Fibroblast of peridontal ligament (primary cell): Measurements from ENCODE around the gene GTPBP3.
"Not testable (repeated sequence)": the region's sequence is repeated elsewhere in the genome, so short reads cannot be mapped to it uniquely, and the experiment has no call there.

Experiments used
- DNase-seq: peaks from one replicate; pipeline ENCODE4 v3.0.0-alpha.2; 2010; ENCODE audit errors: extremely low read depth

The GTPBP3 gene

GRCh38 chr19:17341386-17341785 lies 4.0 kb downstream of the GTPBP3 start:
- no peak for DNase-seq

- DNase-seq: no peak
These were observed 4.5 kb downstream of the GTPBP3 start for GRCh38 chr19:17341845-17342244.

- peak; percentile 53 for DNase-seq
These were observed 8.8 kb downstream of the GTPBP3 start for GRCh38 chr19:17346109-17346671.

GRCh38 chr19:17347361-17347760 lies 10.0 kb downstream of the GTPBP3 start:
- DNase-seq: no peak

- no peak for DNase-seq
These were observed 10.5 kb downstream of the GTPBP3 start for GRCh38 chr19:17347877-17348276.

- peak; percentile 35 for DNase-seq
These were observed 11.3 kb downstream of the GTPBP3 start for GRCh38 chr19:17348700-17349099.

- no peak for DNase-seq
These were observed 14.6 kb downstream of the GTPBP3 start for GRCh38 chr19:17351815-17352435.

- no peak for DNase-seq
These were observed 15.4 kb downstream of the GTPBP3 start for GRCh38 chr19:17352608-17353280.

GRCh38 chr19:17353386-17353785 lies 16.0 kb downstream of the GTPBP3 start:
- DNase-seq: no peak

- no peak for DNase-seq
These were observed 19.8 kb downstream of the GTPBP3 start for GRCh38 chr19:17357078-17357666.

GRCh38 chr19:17357724-17358123 lies 20.4 kb downstream of the GTPBP3 start:
- no peak for DNase-seq

- DNase-seq: no peak
These were observed 21.0 kb downstream of the GTPBP3 start for GRCh38 chr19:17358395-17358794.

- no peak for DNase-seq
These were observed 22.8 kb downstream of the GTPBP3 start for GRCh38 chr19:17359905-17360800.

- not testable (repeated sequence) for DNase-seq
These were observed 26.7 kb downstream of the GTPBP3 start for GRCh38 chr19:17363852-17364605.

GRCh38 chr19:17365361-17365760 lies 28.0 kb downstream of the GTPBP3 start:
- DNase-seq: no peak

GRCh38 chr19:17370026-17370587 lies 32.8 kb downstream of the GTPBP3 start:
- peak; percentile 47 for DNase-seq

- DNase-seq: no peak
These were observed 39.7 kb downstream of the GTPBP3 start, which contains the start of gene PLVAP for GRCh38 chr19:17376935-17377600. PLVAP (minus strand) TSS chr19:17377342; CDS start chr19:17377288, 54 bp downstream.

GRCh38 chr19:17378271-17378670 lies 40.9 kb downstream of the GTPBP3 start:
- DNase-seq: no peak

- no peak for DNase-seq
These were observed 41.9 kb downstream of the GTPBP3 start for GRCh38 chr19:17379221-17379631.
